NCI-H1105 treated with DMSO at 0.1 percent for 48 hours (cell line): Measurements from ENCODE around the gene STAMBP.

ENCODE experiments used
- DNase-seq: peaks from one replicate; lab custom pipeline; 2025; lab: John Stamatoyannopoulos, UW

STAMBP gene

DNA sequence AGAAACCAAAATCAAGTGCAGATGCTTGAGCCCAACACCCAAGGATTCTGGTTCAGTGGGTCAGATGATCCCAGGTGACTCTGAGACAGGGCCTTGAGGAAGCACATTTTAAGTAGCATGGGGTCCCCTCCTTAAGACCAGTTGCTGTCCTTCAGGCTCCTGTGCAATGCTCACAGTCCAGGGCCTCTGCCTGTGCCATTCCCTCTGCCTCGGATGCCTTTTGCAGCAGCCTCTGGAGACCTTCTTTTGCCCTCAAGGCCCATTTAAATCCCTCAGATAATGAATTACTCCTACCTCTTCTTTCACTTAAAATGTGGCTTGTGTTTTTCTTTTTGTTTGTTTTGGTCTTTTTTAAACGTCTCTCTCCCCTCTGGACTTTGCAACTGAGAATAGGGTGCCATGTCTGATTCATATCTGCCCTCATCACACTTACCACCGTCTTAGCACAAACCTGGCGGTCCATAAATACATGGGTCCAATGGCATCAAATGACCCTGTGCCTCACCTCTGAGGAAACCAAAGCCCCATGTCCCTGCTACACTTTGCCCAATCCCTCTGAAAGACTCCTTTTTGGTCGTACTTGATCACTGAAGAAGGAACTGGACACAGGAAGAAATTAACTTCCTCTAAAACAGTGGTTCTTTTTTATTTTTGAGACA, 78.2 kb downstream of the STAMBP start:
- DNase-seq, result no peak

DNA sequence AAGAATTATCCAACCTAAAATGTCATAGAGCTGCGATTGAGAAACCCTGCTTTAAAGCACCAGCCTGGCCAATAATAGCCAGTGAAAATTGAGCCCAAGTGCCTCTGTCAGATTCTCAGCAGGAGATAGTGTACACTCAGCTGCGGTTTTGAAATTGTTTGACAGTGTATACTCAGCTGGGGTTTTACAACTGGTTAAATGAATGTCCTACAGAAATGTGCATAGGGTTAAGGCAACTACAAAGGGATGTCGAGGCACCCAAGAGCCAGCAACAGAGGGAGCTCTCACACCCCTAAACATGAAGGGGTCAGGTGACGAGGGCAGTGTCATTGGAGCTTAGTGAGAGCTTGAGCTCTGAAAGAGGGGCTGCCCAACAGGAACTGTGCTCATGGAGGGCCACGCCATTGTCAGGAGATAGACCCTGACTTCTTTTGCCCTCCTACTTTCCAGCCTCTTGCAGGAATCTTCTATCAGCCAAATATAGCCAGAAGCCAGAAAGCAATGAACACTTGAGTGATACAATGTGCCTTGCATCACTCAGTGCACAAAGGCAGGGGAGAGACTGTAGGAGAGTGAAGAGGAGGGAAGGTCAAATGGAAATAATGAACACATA, 79.2 kb downstream of the STAMBP start:
- DNase-seq, result peak; percentile 22

DNA sequence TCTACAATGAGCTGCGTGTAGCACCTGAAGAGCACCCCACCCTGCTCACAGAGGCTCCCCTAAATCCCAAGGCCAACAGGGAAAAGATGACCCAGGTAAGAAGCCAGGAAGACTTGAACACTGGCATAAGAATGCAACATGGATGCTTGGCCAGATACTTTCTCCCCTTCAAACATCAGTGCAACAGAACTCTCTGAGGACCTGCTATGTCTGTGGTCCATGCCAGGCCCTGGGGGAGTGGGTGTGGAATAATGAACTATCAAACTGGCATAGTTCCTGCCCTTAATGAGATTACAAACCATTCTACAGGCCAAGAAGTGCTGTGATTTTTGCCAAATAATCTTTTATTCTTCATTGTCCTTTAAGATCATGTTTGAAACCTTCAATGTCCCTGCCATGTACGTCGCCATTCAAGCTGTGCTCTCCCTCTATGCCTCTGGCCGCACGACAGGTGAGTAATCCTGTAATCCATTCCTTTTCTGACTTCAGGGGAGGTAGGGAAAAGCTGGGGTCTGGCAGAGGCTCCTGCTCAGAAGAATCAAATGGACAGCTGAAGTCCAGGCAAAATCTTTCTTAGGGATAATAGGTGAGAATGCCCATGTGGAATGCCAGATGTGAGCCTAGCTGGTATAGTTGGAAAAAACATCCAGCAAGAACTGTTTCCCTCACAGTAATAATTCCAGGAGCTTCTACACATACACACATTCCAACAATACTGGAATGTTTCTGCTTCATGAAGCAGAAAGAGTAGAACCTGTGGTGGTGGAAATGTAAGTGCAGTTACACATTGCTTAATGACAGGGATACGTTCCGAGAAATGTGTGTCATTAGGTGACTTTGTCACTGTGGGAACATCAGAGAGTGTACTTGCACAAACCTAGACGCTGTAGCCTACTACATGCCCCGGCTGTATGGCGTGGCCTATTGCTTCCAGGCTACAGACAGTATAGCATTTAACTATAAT, 80.2 kb downstream of the STAMBP start:
- DNase-seq, result no peak

DNA sequence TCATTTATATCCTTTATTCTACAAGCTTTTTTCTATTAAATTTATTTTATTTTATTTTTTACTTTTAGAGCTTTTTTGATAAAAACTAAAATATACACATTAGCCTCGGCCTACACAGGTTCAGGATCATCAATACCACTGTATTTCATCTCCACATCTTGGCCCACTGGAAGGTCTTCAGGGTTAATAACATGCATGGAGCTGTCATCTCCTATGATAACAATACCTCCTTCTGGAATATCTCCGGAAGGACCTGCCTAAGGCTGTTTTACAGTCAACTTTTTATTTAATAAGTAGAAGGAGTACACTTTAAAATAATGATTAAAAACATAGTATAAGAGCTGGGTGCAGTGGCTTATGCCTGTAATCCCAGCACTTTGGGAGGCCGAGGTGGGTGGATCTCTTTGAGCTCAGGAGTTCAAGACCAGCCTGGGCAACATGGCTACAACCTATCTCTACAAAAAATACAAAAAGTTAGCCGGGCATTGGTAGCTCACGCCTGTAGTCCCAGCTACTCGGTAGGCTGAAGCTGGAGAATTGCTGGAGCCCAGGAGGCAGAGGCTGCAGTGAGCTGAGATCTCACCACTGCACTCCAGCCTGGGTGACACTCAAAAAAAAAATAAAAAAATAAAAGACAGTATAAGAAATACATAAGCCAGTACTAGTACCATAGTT, 82.2 kb downstream of the STAMBP start:
- DNase-seq, result no peak

DNA sequence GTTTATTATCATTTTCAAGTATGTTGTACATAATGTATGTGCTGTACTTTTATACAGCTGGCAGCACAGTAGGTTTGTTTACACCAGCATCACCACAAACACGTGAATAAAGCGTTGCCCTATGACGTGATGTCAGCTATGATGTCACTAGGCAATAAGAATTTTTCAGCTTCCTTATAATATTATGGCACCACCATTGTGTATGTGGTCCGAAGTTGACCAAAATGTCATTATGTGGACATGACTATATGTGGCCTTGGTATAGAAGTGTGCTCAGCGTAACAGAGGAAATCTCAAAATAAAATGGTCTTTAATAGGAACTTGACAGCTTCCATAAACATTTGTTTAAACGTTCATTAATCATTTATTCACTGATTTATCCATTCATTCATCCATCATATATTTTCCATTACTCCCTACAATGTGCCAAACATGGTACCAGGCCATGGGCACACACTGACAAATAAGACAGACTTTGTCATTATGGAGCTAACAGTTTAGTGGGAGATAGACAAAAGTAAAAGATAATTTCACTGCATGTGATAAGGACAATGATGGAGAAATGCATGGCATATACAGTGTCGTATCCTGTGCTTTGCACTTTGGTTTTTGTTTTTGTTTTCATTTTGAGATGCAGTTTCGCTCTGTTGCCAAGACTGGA, 82.9 kb downstream of the STAMBP start:
- DNase-seq, result no peak

DNA sequence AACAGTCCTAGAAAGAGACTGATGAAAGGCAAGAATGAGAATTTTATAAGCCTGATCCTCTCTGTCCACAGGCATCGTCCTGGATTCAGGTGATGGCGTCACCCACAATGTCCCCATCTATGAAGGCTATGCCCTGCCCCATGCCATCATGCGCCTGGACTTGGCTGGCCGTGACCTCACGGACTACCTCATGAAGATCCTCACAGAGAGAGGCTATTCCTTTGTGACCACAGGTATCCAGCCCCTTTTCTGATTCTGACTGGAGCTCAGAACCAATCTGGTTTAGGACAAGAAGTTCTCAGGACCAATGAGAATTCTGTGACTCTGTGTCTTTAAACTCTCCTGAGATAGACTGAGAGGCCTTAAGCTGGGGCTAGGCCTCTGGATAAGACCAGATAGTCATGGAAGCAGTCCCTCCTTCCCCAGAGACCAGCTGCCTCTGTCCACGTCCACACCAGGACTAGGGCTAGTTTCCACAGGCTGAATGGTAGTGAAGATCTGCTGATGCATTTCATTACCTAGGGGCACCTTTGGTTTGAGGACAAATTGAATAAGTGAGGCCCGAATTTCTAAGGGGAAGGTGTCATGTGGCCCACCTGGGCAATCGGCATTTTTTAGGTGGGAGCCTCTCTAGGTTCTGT, 84.8 kb downstream of the STAMBP start:
- no peak for DNase-seq

DNA sequence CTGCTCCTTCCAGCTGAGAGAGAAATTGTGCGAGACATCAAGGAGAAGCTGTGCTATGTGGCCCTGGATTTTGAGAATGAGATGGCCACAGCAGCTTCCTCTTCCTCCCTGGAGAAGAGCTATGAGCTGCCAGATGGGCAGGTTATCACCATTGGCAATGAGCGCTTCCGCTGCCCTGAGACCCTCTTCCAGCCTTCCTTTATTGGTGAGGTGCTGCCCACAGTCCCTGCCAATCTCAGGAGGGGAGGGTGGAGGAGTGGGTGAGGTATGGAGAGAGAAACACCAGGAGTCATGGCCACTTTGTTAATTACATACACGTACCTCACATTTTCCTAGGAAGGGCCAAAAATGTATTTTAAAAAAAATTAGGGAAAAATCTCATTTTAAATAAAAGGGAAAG, 85.9 kb downstream of the STAMBP start:
- DNase-seq, result no peak

DNA sequence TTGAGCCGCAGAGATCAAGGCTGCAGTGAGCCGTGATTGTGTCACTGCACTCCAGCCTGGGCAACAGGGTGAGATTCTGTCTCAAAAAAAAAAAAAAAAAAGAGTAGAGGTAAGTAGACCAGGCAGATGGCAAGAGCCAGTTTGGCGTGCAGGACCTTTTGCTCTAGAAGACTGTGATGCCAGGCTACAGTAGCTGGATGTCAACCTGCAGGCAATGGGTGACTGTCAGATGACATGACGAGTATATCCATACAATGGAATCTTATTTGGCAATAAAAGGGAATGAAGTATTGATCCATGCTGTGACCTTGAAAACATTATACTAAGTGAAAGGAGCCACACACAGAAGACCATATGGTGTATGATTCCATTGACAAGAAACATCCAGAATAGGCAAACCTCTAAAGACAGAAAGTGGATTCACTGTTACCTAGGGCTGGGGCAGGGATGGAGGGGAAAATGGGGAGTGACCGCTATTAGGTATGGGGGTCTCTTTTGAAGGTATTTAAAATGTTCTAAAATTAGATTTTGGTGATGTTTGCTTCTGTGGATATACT, 86.8 kb downstream of the STAMBP start:
- DNase-seq, result no peak

DNA sequence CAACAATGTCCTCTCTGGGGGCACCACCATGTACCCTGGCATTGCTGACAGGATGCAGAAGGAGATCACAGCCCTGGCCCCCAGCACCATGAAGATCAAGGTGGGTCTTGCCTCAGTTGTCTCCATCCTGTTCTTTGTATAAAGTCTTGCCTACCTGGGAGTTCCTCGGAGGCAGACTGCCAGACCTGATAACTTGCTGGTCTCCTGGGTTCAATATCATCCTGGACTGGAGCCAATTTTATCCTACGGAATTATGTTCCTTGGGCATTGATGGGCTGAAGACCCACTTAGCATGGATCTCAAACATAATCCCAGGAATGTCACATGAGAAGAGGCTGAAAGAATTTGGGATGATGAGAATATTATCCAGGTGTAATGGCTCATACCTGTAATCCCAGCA, 87.9 kb downstream of the STAMBP start:
- DNase-seq, result no peak

DNA sequence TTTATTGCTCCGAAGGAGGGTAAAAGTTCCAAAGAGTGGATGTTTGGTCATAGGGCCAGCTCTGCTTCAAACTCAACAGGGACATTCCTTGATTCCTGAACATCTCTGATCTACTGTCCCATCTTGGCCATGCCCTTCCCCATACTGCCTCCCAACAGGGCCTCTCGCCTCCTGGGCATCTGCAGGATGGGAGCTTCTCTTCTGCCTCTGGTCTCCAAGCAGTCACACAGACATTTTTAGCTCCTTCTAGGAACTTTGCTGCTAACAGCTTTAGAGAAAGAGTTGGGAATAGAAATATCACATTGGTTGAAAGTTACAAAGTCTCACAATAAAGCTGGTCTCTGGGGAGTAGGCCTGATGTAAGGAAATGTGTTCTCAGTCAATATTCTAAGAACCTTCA, 88.5 kb downstream of the STAMBP start:
- DNase-seq, result no peak

DNA sequence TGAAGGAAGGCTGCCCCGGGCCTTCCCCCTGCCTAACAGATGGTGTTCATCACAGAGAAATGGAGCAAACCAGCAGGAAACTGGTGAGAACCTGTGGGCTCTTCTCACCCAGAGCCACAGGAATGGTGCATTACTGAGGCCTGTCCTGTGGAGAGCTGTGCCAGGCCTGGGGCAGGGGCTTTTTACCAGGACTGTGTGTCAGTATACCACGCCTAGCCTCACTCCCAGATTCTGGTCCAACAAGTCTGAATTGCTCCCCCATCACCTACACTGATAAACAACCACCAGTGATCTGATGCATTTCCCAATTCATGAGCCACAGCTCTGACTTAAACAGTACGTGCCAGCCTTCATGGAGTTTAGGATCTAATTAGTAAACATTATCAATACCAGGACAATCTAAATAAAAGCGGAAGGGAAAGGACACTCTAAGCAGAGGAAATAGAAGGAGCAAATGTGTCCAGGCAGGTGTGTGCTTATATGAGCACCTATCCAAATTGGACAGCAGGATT, 89.0 kb downstream of the STAMBP start:
- DNase-seq, result no peak

DNA sequence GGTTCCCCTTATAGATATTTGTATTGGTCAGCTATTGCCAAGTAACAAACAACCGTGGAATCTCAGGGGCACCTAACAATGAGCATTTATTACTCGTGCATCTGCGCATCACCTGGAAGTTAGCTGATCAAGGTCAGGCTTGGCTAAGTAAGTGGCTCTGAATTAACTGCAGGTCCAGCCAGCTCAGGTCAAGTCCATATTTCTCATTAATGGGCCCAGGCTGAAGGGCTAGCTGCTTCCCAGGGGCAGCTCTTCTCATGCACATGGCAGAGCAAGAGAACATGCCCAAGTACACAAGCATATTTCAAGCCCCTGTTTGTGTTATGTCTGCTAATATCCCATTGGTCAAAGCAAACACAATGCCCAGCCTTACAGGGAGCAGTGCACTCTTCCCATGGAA, 90.1 kb downstream of the STAMBP start:
- no peak for DNase-seq

DNA sequence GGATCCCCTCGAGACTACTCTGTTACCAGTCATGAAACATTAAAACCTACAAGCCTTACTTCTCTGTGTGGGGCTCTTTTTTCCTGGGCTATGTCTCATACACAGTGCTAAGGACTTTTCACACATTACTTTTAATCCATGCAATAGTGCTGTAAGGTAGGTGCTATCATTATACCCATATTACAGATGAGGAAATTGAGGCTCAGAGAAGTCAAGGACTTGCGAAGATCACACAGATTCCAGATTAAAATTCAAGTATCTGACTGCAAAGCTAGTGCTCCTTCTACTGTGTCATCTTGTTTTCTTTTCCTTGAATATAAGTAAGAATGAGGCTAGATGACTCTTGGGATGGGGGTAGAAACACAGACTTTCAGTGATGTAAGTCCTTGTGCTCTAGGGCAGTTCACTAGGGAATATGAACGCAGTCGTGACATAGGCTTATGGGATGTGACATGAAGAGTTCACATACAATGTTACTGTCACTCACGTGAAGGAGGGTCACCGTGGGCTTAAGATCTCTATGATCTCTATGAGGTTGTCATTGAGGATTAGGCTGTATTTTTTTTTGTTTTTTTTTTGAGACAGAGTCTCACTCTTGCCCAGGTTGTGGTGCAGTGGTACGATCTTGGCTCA, 91.0 kb downstream of the STAMBP start:
- no peak for DNase-seq

DNA sequence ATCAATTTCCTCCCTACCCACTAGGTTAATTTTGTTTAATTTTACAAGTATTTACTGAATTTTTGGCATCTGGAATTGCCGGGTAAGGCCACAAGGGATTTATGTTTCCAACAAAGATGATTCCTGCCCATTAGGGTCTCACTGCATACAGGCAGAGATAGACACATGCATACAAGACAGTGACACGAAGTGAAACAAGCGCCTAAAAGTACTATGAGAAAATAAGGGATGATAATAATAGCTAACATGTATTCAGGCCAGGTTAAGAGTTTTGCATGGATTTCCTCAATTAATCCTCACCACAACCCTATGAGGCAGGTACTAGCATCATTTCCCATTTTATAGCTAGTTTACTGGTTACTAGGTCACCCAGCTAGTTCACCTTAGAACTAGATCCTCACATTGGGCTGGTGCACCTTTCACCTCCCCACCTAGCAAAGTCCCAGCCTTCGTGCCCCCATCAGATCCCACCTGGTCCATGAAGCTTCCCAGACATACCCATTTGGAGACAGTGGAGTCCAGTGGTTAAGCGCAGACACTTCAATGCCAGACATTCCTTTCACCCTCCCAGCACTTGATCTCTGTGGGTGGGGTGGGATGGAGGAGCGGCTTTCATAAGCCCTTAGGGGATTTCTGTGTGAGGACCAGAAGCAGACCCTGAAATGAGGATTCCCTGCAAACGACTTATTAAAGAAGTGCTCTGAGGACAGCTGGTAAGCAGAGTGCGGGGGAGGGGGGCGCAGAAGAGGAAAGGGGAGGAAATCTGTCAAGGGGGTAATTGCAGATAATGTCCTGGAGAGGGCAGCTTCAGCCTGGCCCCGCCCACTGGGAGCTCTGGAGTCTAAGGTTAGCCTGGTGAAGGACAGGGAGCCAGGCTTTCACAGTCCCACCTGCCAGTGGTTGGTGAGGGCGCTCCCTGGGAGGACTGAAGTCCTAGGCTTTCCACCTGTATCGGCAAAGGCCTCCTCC, 92.1 kb downstream of the STAMBP start:
- no peak for DNase-seq

DNA sequence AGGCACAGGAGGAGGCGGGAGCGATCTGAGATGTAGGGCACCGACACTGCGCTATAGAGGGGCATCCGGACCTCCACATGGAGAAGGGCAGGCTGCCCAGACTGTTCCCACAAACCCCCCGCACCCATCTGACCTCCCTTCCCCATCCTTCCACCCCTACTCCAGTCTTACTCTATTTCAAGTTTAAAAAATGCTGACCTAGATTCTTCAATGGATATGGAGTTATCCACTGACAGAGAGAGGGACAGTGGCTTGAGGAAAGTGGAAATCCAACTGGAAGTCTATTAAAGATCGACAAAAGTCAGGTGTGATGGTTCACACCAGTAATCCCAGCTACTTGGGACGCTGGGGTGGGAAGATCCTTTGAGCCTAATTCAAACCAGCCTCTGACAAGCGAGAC, 92.8 kb downstream of the STAMBP start:
- DNase-seq, result no peak

DNA sequence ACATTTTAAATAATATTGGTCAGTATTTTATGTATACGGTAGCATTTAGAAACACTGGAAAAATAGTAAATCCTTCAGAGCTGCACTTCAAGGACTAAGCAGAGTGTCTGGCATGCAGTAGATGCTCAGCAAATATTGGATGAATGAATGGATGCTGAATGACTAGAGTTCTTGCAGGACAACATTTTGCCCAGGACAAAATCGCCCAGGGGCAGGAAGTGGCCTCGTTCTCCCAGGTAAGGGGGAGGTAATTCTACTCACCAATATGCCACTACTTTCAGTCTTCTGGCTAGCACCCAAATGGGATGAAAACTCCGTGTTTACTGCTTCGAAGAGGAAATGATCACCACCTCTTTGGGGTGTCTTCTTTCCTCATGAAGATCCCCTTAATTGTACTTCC, 93.9 kb downstream of the STAMBP start:
- DNase-seq, result no peak
